MM.1S (cell line): ENCODE measurements around the gene CD38.

ENCODE experiments used
- DNase-seq: peaks from one replicate; pipeline ENCODE4 v3.0.0-alpha.2; 2015
- H2AFZ ChIP-seq: fragments of 300-600 bp; sonication (generic); 2 replicates; pipeline ENCODE4 v1.6.0; 2016; ENCODE audit warnings: antibody characterized with exemption, low read length
- H3F3A ChIP-seq: fragments of 300-600 bp; sonication (generic); 2 replicates; pipeline ENCODE4 v1.6.1; 2016; ENCODE audit warnings: mild to moderate bottlenecking, antibody characterized with exemption, low read length, moderate library complexity, mixed read lengths; ENCODE audit not compliant: insufficient read depth
- H3K27ac ChIP-seq: fragments of 300-600 bp; sonication (generic); 2 replicates; pipeline ENCODE4 v1.5.1; 2016; ENCODE audit warnings: mild to moderate bottlenecking, low read length
- H3K27me3 ChIP-seq: fragments of 300-600 bp; sonication (generic); replicated peaks from 2 replicates; pipeline ENCODE4 v1.6.0; 2016; ENCODE audit warnings: low read length; ENCODE audit not compliant: insufficient read depth
- H3K36me3 ChIP-seq: fragments of 300-600 bp; sonication (generic); replicated peaks from 2 replicates; pipeline ENCODE4 v1.6.1; 2016; ENCODE audit warnings: mild to moderate bottlenecking, low read length, mixed read lengths; ENCODE audit not compliant: insufficient read depth
- H3K4me1 ChIP-seq: fragments of 300-600 bp; sonication (generic); 2 replicates; pipeline ENCODE4 v1.6.1; 2016; ENCODE audit warnings: low read length, mixed read lengths
- H3K4me2 ChIP-seq: fragments of 300-600 bp; sonication (generic); 2 replicates; pipeline ENCODE4 v1.6.0; 2016; ENCODE audit warnings: low read depth, low read length
- H3K4me3 ChIP-seq: fragments of 300-600 bp; sonication (generic); 2 replicates; pipeline ENCODE4 v1.5.1; 2016; ENCODE audit warnings: low read length, mixed read lengths
- H3K79me2 ChIP-seq: fragments of 300-600 bp; sonication (generic); 2 replicates; pipeline ENCODE4 v1.6.1; 2016; ENCODE audit warnings: mixed run types, low read length, mixed read lengths
- H3K9ac ChIP-seq: fragments of 300-600 bp; sonication (generic); 2 replicates; pipeline ENCODE4 v1.6.1; 2016; ENCODE audit warnings: low read length, mixed read lengths
- H3K9me2 ChIP-seq: fragments of 300-600 bp; sonication (generic); replicated peaks from 2 replicates; pipeline ENCODE4 v1.6.1; 2016; ENCODE audit warnings: mild to moderate bottlenecking, low read length, mixed read lengths; ENCODE audit not compliant: insufficient read depth
- H3K9me3 ChIP-seq: fragments of 300-600 bp; sonication (generic); replicated peaks from 2 replicates; pipeline ENCODE4 v1.6.1; 2016; ENCODE audit warnings: mild to moderate bottlenecking, low read length, mixed read lengths; ENCODE audit not compliant: insufficient read depth
- H4K20me1 ChIP-seq: fragments of 300-600 bp; sonication (generic); 2 replicates; pipeline ENCODE4 v1.6.1; 2016; ENCODE audit warnings: mild to moderate bottlenecking, low read length, moderate library complexity, mixed read lengths; ENCODE audit not compliant: insufficient read depth
- EZH2 ChIP-seq: fragments of 300-600 bp; sonication (generic); optimal IDR thresholded peaks from 2 replicates; pipeline ENCODE3; 2017; ENCODE audit warnings: low read depth, mild to moderate bottlenecking, antibody characterized with exemption, low read length, mixed read lengths
- EZH2phosphoT487 ChIP-seq: fragments of 300-600 bp; sonication (generic); IDR thresholded peaks from 2 replicates; pipeline ENCODE4 v1.6.1; 2018; ENCODE audit warnings: antibody characterized with exemption, low read length
- TF ChIP-seq, protein P1 (sequence below): fragments of 300-600 bp; sonication (generic); IDR thresholded peaks from 2 replicates; pipeline ENCODE4 v1.5.1; 2016; ENCODE audit warnings: antibody characterized with exemption, low read length, mixed read lengths

The CD38 gene

DNA sequence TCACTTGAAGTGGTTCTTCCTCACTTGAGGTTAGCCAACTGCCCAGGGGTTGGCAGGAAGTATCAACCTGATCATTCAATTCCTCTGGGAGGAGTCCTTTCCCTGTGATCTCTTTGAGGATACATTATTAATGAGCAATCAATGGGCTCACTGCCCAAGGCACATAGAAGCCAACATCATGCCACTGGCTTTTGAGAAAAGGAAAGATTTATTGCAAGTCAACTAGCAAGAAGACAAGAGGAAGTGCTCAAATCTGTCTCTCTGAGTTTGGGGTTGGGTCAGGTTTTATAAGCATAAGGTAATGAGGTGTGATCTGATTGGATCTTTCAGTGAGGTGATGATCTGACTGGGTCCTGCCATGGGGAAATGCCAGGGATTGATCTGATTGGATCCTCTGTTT lies 120.8 kb downstream of the CD38 start:
- Histone ChIP-seq H3K4me1 (no peaks in the 10 kb centered on the region), H3K9me2 (no peaks in the 10 kb centered on the region), H3K4me3 (no peak overlapping the region), H2AFZ (no peak overlapping the region), H3K9me3 (no peaks in the 10 kb centered on the region), H3K27me3 (no peaks in the 10 kb centered on the region), H3K36me3 (no peaks in the 10 kb centered on the region), H4K20me1 (no peaks in the 10 kb centered on the region), H3K27ac (no peak overlapping the region), H3K4me2 (no peak overlapping the region), H3K79me2 (no peaks in the 10 kb centered on the region), H3K9ac (no peak overlapping the region), H3F3A (no peaks in the 10 kb centered on the region)
- TF ChIP-seq EZH2phosphoT487: no peak
- TF ChIP-seq, protein P1, sequence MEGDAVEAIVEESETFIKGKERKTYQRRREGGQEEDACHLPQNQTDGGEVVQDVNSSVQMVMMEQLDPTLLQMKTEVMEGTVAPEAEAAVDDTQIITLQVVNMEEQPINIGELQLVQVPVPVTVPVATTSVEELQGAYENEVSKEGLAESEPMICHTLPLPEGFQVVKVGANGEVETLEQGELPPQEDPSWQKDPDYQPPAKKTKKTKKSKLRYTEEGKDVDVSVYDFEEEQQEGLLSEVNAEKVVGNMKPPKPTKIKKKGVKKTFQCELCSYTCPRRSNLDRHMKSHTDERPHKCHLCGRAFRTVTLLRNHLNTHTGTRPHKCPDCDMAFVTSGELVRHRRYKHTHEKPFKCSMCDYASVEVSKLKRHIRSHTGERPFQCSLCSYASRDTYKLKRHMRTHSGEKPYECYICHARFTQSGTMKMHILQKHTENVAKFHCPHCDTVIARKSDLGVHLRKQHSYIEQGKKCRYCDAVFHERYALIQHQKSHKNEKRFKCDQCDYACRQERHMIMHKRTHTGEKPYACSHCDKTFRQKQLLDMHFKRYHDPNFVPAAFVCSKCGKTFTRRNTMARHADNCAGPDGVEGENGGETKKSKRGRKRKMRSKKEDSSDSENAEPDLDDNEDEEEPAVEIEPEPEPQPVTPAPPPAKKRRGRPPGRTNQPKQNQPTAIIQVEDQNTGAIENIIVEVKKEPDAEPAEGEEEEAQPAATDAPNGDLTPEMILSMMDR: no peak
- no peak for TF ChIP-seq EZH2
- DNase-seq: no peak

DNA sequence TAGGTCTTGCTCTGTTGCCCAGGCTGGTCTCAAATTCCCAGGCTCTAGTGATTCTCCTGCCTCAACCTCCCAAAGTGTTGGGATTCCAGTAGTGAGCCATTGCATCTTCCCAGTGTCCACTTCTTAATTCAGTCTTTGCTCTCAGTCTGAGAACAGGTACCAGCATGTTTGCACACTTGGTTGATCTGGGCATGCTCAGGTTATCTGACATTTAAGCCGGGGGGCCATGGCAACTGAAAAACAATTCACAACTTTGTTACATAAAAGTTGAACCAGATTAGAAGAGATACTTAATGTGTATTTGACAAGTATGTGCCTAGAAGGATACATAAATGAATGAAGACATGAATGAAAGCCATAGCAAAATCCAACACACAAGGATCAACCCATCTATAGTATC lies 121.4 kb downstream of the CD38 start:
- Histone ChIP-seq H3K27me3 (no peaks in the 10 kb centered on the region), H3K9me2 (no peaks in the 10 kb centered on the region), H3K4me3 (no peak overlapping the region), H3K27ac (no peak overlapping the region), H3K9ac (no peak overlapping the region), H3K4me1 (no peaks in the 10 kb centered on the region), H3K36me3 (no peaks in the 10 kb centered on the region), H2AFZ (no peak overlapping the region), H3K9me3 (no peaks in the 10 kb centered on the region), H4K20me1 (no peaks in the 10 kb centered on the region), H3K79me2 (no peaks in the 10 kb centered on the region), H3K4me2 (no peak overlapping the region), H3F3A (no peaks in the 10 kb centered on the region)
- DNase-seq: no peak
- TF ChIP-seq, protein P1: no peak
- no peak for TF ChIP-seq EZH2
- TF ChIP-seq EZH2phosphoT487: no peak

DNA sequence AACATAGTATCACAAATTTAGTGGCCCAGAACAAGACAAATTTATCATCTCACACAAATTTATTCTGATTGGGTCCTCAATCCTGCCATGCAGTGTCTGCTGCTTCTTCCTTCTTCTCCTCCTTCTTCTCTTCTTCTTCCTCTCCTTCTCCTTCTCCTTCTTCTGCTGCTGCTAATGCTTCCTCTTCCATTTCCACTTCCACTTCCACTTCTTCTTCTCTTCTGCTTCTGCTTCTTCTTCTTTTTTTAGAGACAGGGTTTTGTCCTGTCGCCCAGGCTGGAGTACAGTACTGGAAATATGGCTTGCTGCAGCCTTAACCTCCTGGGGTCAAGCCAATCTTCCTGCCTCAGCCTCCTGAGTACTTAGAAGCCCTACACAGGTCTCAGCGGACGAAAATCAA lies 122.9 kb downstream of the CD38 start:
- no peak for DNase-seq
- Histone ChIP-seq H2AFZ (no peak overlapping the region), H3K9me3 (no peaks in the 10 kb centered on the region), H3K4me3 (no peak overlapping the region), H3K9ac (no peak overlapping the region), H3K4me1 (no peaks in the 10 kb centered on the region), H3K27me3 (no peaks in the 10 kb centered on the region), H4K20me1 (no peaks in the 10 kb centered on the region), H3K9me2 (no peaks in the 10 kb centered on the region), H3K4me2 (no peak overlapping the region), H3K79me2 (no peaks in the 10 kb centered on the region), H3K27ac (no peak overlapping the region), H3F3A (no peaks in the 10 kb centered on the region), H3K36me3 (no peaks in the 10 kb centered on the region)
- no peak for TF ChIP-seq EZH2

DNA sequence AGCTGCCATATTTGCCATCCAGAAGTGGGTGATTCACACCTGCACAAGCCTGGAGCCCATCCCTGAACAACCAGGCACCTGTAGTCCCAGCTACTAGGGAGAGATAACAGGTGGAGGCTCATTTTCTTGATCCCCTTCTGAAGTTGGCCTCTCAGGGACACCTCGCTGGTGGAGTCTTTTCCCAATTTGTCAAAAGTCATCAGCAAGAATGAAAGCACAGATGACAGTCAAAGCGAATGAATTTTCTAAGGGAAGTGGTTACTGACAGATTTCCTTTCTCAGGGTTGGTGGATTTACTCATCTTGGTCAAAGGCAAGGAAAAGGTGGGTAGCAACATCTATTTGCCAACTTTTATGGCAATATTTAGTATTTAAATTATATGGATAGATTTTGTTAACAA lies 123.9 kb downstream of the CD38 start:
- Histone ChIP-seq H3F3A (no peaks in the 10 kb centered on the region), H3K4me1 (no peaks in the 10 kb centered on the region)
- TF ChIP-seq, protein P1: no peak
- TF ChIP-seq EZH2: no peak
- TF ChIP-seq EZH2phosphoT487: no peak

More for the DNA sequence above, 123.9 kb downstream of the CD38 start:
- H3K36me3 ChIP-seq: no peaks in the 10 kb centered on the region
- no peaks in the 10 kb centered on the region for H3K79me2 ChIP-seq
- no peaks in the 10 kb centered on the region for H3K9me3 ChIP-seq
- H3K4me2 ChIP-seq: no peak overlapping the region
- H2AFZ ChIP-seq: no peak overlapping the region
- no peak overlapping the region for H3K9ac ChIP-seq
- no peaks in the 10 kb centered on the region for H3K27me3 ChIP-seq
- H3K4me3 ChIP-seq: no peak overlapping the region
- DNase-seq: no peak
- no peaks in the 10 kb centered on the region for H3K9me2 ChIP-seq
- no peaks in the 10 kb centered on the region for H4K20me1 ChIP-seq
- H3K27ac ChIP-seq: no peak overlapping the region
